Suprapubic skin (tissue), 4 donors: Measurements from ENCODE around the gene CHRNB1.

Experiments used
- EP300 ChIP-seq: sonication (generic); formaldehyde crosslinking; IDR thresholded peaks from one replicate; pipeline ENCODE4 v1.6.1; 2017; ENCODE audit warnings: antibody characterized with exemption
- POLR2A ChIP-seq, 2 donors: fragments of 450-650 bp; IDR thresholded peaks; one replicate each; pipeline ENCODE4 v1.6.1; 2017; ENCODE audit warnings: antibody characterized with exemption in 2 of 2, mild to moderate bottlenecking in 2 of 2, moderate library complexity in 2 of 2
- POLR2AphosphoS5 ChIP-seq, 3 donors: sonication (generic); formaldehyde crosslinking; IDR thresholded peaks; one replicate each; pipeline ENCODE4 v1.6.1; 2017; ENCODE audit warnings: antibody characterized with exemption in 3 of 3
- TF ChIP-seq, protein P1 (sequence below), 2 donors: fragments of 200-600 bp in 1 of 2; fragments of 450-650 bp in 1 of 2; sonication (generic) in 1 of 2; IDR thresholded peaks; one replicate each; pipeline ENCODE4 v1.5.1; 2016 to 2019; ENCODE audit warnings: antibody characterized with exemption in 2 of 2, mild to moderate bottlenecking in 1 of 2, moderate library complexity in 1 of 2

DNA sequence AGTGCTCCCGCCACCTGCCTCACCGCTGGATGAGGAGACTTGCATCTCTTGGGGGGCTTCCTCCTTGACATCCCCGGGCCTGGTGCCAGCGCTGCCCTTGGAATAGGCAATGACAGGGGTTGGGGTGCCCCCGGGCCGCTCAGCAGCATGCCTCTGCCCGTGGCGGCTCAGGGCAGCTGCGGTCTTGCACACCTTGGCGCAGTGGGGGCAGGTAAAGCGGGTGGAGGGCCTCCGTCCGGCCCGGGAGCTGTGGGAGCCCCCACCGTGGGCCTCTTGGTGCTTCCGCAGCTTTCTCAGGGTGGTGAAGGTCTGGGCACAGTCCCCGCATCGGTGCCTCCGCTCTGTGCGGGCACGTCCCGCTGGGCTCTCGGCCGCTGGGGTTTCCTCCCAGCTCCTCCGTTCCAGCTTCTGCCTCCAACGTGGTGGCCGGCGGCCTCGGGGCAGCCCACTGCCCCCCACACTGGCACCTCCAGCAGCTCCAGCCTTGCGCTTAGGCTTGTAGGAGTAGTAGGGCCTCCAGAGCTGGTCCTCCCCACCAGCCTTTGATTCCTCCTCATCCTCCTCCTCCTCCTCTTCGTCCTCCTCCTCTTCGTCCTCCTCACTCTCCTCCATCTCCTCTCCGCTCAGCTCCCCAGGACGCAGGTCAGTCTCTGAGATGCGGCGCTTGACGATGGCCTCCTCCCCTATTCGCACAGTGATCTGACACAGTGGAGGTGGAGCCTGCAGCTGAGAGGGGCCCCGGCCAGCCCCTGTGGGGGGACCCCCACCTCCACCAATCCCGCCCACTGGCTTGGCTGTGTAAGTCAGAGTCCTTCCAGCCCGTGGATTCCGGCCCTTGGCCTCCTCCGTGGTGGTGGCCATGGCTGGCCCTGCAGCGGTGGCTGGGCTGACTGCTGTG, 17.9 kb downstream of the CHRNB1 start:
- TF ChIP-seq, protein P1, sequence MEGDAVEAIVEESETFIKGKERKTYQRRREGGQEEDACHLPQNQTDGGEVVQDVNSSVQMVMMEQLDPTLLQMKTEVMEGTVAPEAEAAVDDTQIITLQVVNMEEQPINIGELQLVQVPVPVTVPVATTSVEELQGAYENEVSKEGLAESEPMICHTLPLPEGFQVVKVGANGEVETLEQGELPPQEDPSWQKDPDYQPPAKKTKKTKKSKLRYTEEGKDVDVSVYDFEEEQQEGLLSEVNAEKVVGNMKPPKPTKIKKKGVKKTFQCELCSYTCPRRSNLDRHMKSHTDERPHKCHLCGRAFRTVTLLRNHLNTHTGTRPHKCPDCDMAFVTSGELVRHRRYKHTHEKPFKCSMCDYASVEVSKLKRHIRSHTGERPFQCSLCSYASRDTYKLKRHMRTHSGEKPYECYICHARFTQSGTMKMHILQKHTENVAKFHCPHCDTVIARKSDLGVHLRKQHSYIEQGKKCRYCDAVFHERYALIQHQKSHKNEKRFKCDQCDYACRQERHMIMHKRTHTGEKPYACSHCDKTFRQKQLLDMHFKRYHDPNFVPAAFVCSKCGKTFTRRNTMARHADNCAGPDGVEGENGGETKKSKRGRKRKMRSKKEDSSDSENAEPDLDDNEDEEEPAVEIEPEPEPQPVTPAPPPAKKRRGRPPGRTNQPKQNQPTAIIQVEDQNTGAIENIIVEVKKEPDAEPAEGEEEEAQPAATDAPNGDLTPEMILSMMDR (IDR thresholded peaks at IDR 0.05) = no peak
- TF ChIP-seq POLR2A (IDR thresholded peaks at IDR 0.05) (no peak), EP300 (no peak), POLR2AphosphoS5 (IDR thresholded peaks at IDR 0.05) (no peak)
